Thoracic aorta (tissue), 2 donors: ENCODE data around the gene NAMPT. TPM values are rescaled to one million over a fixed set of nuclear protein-coding genes. Genes with fewer than 3 reads are reported as not detected.

Experiments
- ATAC-seq: fragments of 150-250 bp; one replicate; pipeline ENCODE4 v1.8.0; 2017; ENCODE audit warnings: low read depth; ENCODE audit not compliant: insufficient number of reproducible peaks, low FRiP score
- DNase-seq: peaks from one replicate; pipeline ENCODE4 v3.0.0-alpha.2; 2020; ENCODE audit warnings: low spot score
- H3K27ac ChIP-seq, 2 donors: fragments of 200-600 bp; sonication (generic); 1 replicate in 1 of 2; 2 replicates in 1 of 2; pipeline ENCODE4 v1.5.1; 2016; ENCODE audit warnings: mild to moderate bottlenecking in 2 of 2, moderate library complexity in 2 of 2
- H3K27me3 ChIP-seq: fragments of 200-600 bp; sonication (generic); replicated peaks from 2 replicates; pipeline ENCODE4 v1.6.0; 2016; ENCODE audit warnings: mild to moderate bottlenecking; ENCODE audit not compliant: insufficient read depth
- H3K36me3 ChIP-seq: fragments of 200-600 bp; sonication (generic); one replicate; pipeline ENCODE4 v1.5.1; 2016
- H3K4me1 ChIP-seq, 2 donors: fragments of 200-600 bp; sonication (generic); 1 replicate in 1 of 2; 2 replicates in 1 of 2; pipeline versions ENCODE4 v1.5.1 to v1.6.0; 2016; ENCODE audit warnings: low read depth in 2 of 2, mild to moderate bottlenecking in 1 of 2; ENCODE audit not compliant: control insufficient read depth in 1 of 2
- H3K4me3 ChIP-seq: fragments of 200-600 bp; sonication (generic); 2 replicates; pipeline ENCODE4 v1.5.1; 2016; ENCODE audit warnings: mild to moderate bottlenecking
- H3K9me3 ChIP-seq: fragments of 200-600 bp; sonication (generic); 2 replicates; pipeline ENCODE4 v1.5.1; 2016
- CTCF ChIP-seq: fragments of 200-600 bp; sonication (generic); IDR thresholded peaks from one replicate; pipeline ENCODE4 v1.5.1; 2019; ENCODE audit warnings: antibody characterized with exemption
- total RNA-seq, 2 donors: library from RNA; depleted of rRNA; stranded (reverse); fragments of >200 nt; gene quantifications; one replicate each; pipeline versions ENCODE4 v1.1.0 to v1.2.3, GENCODE V29; 2016

The NAMPT gene
- total RNA-seq, 2 donors from 2014 or later, result 274 to 1,075 TPM

- DNase-seq (no peak), ATAC-seq (no peak)
- Histone ChIP-seq H3K4me3 (no peak overlapping the region), H3K9me3 (no peaks in the 10 kb centered on the region), H3K27ac (no peak overlapping the region), H3K4me1 (no peaks in the 10 kb centered on the region), H3K27me3 (no peaks in the 10 kb centered on the region), H3K36me3 (peaks cover 37% of the 10 kb centered on the region)
- no peak for TF ChIP-seq CTCF
Observed at GRCh38 chr7:106262221-106262881, 22.4 kb downstream of the NAMPT start.

DNA sequence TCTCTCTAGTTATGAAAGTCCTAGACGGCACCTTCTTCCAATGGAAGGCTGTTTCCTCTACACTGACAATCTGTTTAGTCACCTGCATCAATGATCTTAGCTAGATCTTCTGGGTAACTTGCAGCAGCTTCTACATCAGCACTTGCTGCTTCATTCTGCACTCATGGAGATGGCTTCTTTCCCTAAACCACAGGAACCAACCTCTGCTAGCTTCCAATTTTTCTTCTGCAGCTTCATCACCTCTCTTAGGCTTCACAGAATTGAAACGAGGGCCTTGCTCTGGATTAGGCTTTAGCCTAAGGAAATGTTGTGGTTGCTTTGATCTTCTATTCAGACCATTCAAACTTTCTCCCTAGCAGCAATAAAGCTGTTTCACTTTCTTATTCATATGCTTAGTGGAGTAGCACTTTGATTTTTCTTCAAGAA, 24.6 kb downstream of the NAMPT start:
- Histone ChIP-seq H3K4me3 (no peak overlapping the region), H3K27ac (no peak overlapping the region), H3K9me3 (no peaks in the 10 kb centered on the region), H3K4me1 (no peaks in the 10 kb centered on the region), H3K27me3 (no peaks in the 10 kb centered on the region), H3K36me3 (peaks cover 25% of the 10 kb centered on the region)
- no peak for ATAC-seq
- DNase-seq, result no peak
- no peak for TF ChIP-seq CTCF

- DNase-seq (no peak), ATAC-seq (no peak)
- no peaks in the 10 kb centered on the region for H3K9me3 ChIP-seq
- no peak overlapping the region for H3K4me3 ChIP-seq
- H3K27me3 ChIP-seq, result no peaks in the 10 kb centered on the region
- peaks cover 32% of the 10 kb centered on the region for H3K36me3 ChIP-seq
- H3K27ac ChIP-seq, result no peak overlapping the region
- TF ChIP-seq CTCF, result no peak
- H3K4me1 ChIP-seq, result no peaks in the 10 kb centered on the region
Observed at GRCh38 chr7:106258789-106259188, 26.0 kb downstream of the NAMPT start.

GRCh38 chr7:106257752-106258151, 27.0 kb downstream of the NAMPT start:
- Histone ChIP-seq H3K9me3 (no peaks in the 10 kb centered on the region), H3K27me3 (no peaks in the 10 kb centered on the region), H3K27ac (no peak overlapping the region), H3K4me1 (no peaks in the 10 kb centered on the region), H3K4me3 (no peak overlapping the region), H3K36me3 (peaks cover 42% of the 10 kb centered on the region)
- ATAC-seq, result no peak
- no peak for TF ChIP-seq CTCF
- no peak for DNase-seq

GRCh38 chr7:106256144-106256543, 28.6 kb downstream of the NAMPT start:
- Histone ChIP-seq H3K27ac (no peak overlapping the region), H3K9me3 (no peaks in the 10 kb centered on the region), H3K4me3 (no peak overlapping the region), H3K4me1 (no peaks in the 10 kb centered on the region), H3K36me3 (peaks cover 48% of the 10 kb centered on the region), H3K27me3 (no peaks in the 10 kb centered on the region)
- DNase-seq (no peak), ATAC-seq (no peak)
- TF ChIP-seq CTCF, result no peak
